ENCODE measurements around the gene HPGDS.

Gene HPGDS

GRCh38 chr4:94278781-94279180 is 63.9 kb downstream of the HPGDS start:
- no peak overlapping the region for H3K4me3 ChIP-seq (ENCODE audit: low read length)
- H3K9me2 ChIP-seq (replicated peaks; ENCODE audit: control insufficient read depth, low read length), result no peaks in the 10 kb centered on the region
- no peaks in the 10 kb centered on the region for H3F3A ChIP-seq (ENCODE audit: control insufficient read depth, insufficient read depth)
- no peak for TF ChIP-seq EZH2phosphoT487 (IDR thresholded peaks at IDR 0.05; ENCODE audit: borderline replicate concordance, low read length)
- TF ChIP-seq, protein P1, sequence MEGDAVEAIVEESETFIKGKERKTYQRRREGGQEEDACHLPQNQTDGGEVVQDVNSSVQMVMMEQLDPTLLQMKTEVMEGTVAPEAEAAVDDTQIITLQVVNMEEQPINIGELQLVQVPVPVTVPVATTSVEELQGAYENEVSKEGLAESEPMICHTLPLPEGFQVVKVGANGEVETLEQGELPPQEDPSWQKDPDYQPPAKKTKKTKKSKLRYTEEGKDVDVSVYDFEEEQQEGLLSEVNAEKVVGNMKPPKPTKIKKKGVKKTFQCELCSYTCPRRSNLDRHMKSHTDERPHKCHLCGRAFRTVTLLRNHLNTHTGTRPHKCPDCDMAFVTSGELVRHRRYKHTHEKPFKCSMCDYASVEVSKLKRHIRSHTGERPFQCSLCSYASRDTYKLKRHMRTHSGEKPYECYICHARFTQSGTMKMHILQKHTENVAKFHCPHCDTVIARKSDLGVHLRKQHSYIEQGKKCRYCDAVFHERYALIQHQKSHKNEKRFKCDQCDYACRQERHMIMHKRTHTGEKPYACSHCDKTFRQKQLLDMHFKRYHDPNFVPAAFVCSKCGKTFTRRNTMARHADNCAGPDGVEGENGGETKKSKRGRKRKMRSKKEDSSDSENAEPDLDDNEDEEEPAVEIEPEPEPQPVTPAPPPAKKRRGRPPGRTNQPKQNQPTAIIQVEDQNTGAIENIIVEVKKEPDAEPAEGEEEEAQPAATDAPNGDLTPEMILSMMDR (IDR thresholded peaks at IDR 0.05; ENCODE audit: low read depth, low read length, poor library complexity, severe bottlenecking), result no peak
- peaks cover 73% of the 10 kb centered on the region for H3K36me3 ChIP-seq (ENCODE audit: control insufficient read depth, low read length)
- H3K27me3 ChIP-seq (ENCODE audit: control insufficient read depth, low read length), result no peaks in the 10 kb centered on the region
- H3K9me3 ChIP-seq (ENCODE audit: control insufficient read depth, insufficient read depth, low read length), result no peaks in the 10 kb centered on the region
- H3K4me1 ChIP-seq (ENCODE audit: control insufficient read depth, low read length), result no peaks in the 10 kb centered on the region
- no peak overlapping the region for H3K4me2 ChIP-seq (ENCODE audit: low read length)
- H4K20me1 ChIP-seq (ENCODE audit: control insufficient read depth, insufficient read depth, low read depth, low read length), result no peaks in the 10 kb centered on the region
- H3K27ac ChIP-seq (ENCODE audit: low read depth, low read length), result no peak overlapping the region
- no peaks in the 10 kb centered on the region for H3K79me2 ChIP-seq (ENCODE audit: control insufficient read depth, low read length)

DNA sequence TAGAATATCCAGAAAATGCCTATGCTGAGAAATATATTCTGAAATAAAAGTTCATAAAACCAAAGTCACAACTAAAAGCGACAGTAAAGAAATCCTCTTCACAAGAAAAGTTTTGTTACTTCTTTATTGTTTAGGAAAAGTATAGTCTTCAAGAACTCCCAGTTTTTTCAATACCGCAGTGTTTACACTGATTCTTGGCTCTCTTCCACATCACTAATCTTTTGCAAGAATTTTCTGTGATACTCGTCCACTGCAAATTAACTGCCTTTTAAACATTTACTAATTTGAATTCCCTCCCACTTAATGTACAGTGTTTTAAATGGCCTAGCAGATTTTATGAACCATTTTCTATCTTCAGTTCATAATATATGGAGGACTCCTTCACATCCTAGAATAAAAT is 65.1 kb downstream of the HPGDS start:
- Histone ChIP-seq H4K20me1 (ENCODE audit: control insufficient read depth, insufficient read depth, low read depth, low read length) (no peaks in the 10 kb centered on the region), H3K79me2 (ENCODE audit: control insufficient read depth, low read length) (no peaks in the 10 kb centered on the region), H3F3A (ENCODE audit: control insufficient read depth, insufficient read depth) (no peaks in the 10 kb centered on the region), H3K4me3 (ENCODE audit: low read length) (no peak overlapping the region), H3K9me3 (ENCODE audit: control insufficient read depth, insufficient read depth, low read length) (no peaks in the 10 kb centered on the region), H3K9me2 (replicated peaks; ENCODE audit: control insufficient read depth, low read length) (no peaks in the 10 kb centered on the region), H3K27ac (ENCODE audit: low read depth, low read length) (no peak overlapping the region), H3K4me1 (ENCODE audit: control insufficient read depth, low read length) (no peaks in the 10 kb centered on the region), H3K27me3 (ENCODE audit: control insufficient read depth, low read length) (no peaks in the 10 kb centered on the region), H3K4me2 (ENCODE audit: low read length) (no peak overlapping the region), H3K36me3 (ENCODE audit: control insufficient read depth, low read length) (peaks cover 73% of the 10 kb centered on the region)
- no peak for TF ChIP-seq EZH2phosphoT487 (IDR thresholded peaks at IDR 0.05; ENCODE audit: borderline replicate concordance, low read length)
- TF ChIP-seq, protein P1 (IDR thresholded peaks at IDR 0.05; ENCODE audit: low read depth, low read length, poor library complexity, severe bottlenecking), result no peak

DNA sequence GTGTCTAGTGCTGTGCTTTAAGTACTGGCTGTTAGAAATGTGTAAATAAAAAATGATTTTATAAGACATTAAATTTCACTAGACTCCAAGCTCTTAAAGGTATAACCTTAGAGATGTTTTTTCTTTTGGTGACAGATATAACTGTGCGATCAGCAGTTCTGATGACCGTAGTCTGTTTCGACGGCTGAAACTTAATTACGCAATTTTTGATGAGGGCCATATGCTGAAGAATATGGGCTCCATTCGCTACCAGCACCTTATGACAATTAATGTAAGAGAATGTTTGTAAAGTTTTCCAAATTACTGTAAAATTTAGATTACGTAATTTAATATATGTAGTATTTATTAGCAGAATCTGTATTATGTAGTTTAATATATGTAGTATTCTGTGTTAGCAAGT is 66.4 kb downstream of the HPGDS start:
- Histone ChIP-seq H4K20me1 (ENCODE audit: control insufficient read depth, insufficient read depth, low read depth, low read length) (no peaks in the 10 kb centered on the region), H3K27me3 (ENCODE audit: control insufficient read depth, low read length) (no peaks in the 10 kb centered on the region), H3K4me2 (ENCODE audit: low read length) (no peak overlapping the region), H3F3A (ENCODE audit: control insufficient read depth, insufficient read depth) (no peaks in the 10 kb centered on the region), H3K27ac (ENCODE audit: low read depth, low read length) (no peak overlapping the region), H3K4me1 (ENCODE audit: control insufficient read depth, low read length) (no peaks in the 10 kb centered on the region), H3K4me3 (ENCODE audit: low read length) (no peak overlapping the region), H3K9me2 (replicated peaks; ENCODE audit: control insufficient read depth, low read length) (no peaks in the 10 kb centered on the region), H3K79me2 (ENCODE audit: control insufficient read depth, low read length) (no peaks in the 10 kb centered on the region), H3K9me3 (ENCODE audit: control insufficient read depth, insufficient read depth, low read length) (no peaks in the 10 kb centered on the region), H3K36me3 (ENCODE audit: control insufficient read depth, low read length) (peaks cover 73% of the 10 kb centered on the region)
- no peak for TF ChIP-seq EZH2phosphoT487 (IDR thresholded peaks at IDR 0.05; ENCODE audit: borderline replicate concordance, low read length)
- TF ChIP-seq, protein P1 (IDR thresholded peaks at IDR 0.05; ENCODE audit: low read depth, low read length, poor library complexity, severe bottlenecking), result no peak

DNA sequence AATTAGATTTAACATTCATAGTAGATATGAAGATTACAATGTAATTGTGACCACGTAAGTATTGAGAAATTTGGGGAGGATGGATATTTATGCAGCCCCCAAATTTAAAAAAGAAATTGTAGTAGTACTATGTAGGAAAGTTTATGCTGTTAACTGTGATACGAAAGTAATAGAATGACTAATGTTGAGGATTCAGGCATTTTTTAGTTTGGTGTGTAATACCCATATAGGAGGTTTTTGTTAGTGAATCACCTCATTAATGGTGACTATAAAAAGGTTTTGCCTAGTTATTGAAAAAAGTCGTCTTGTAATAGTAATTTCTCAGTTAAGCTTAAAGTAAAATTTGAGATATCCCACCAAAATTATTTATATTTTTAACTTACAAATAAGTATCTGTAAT is 67.7 kb downstream of the HPGDS start:
- TF ChIP-seq, protein P1 (IDR thresholded peaks at IDR 0.05; ENCODE audit: low read depth, low read length, poor library complexity, severe bottlenecking), result no peak
- no peak for TF ChIP-seq EZH2phosphoT487 (IDR thresholded peaks at IDR 0.05; ENCODE audit: borderline replicate concordance, low read length)
- no peak overlapping the region for H3K4me3 ChIP-seq (ENCODE audit: low read length)
- no peaks in the 10 kb centered on the region for H3K27me3 ChIP-seq (ENCODE audit: control insufficient read depth, low read length)
- H3K36me3 ChIP-seq (ENCODE audit: control insufficient read depth, low read length), result peaks cover 71% of the 10 kb centered on the region
- H3K4me2 ChIP-seq (ENCODE audit: low read length), result no peak overlapping the region
- H3K9me2 ChIP-seq (replicated peaks; ENCODE audit: control insufficient read depth, low read length), result no peaks in the 10 kb centered on the region
- H3F3A ChIP-seq (ENCODE audit: control insufficient read depth, insufficient read depth), result no peaks in the 10 kb centered on the region
- no peaks in the 10 kb centered on the region for H3K9me3 ChIP-seq (ENCODE audit: control insufficient read depth, insufficient read depth, low read length)
- H4K20me1 ChIP-seq (ENCODE audit: control insufficient read depth, insufficient read depth, low read depth, low read length), result no peaks in the 10 kb centered on the region
- no peak overlapping the region for H3K27ac ChIP-seq (ENCODE audit: low read depth, low read length)
- no peaks in the 10 kb centered on the region for H3K79me2 ChIP-seq (ENCODE audit: control insufficient read depth, low read length)
- H3K4me1 ChIP-seq (ENCODE audit: control insufficient read depth, low read length), result no peaks in the 10 kb centered on the region
